GM21529 (cell line): ENCODE measurements around the gene PDS5A.
"Not testable (repeated sequence)": the region's sequence is repeated elsewhere in the genome, so short reads cannot be mapped to it uniquely, and the experiment has no call there.

ENCODE experiments used
- ATAC-seq: cut with Tn5 transposase; IDR thresholded peaks from one replicate; pipeline ENCODE4 v1.9.1; 2021; ENCODE audit not compliant: unreplicated experiment

PDS5A gene

DNA sequence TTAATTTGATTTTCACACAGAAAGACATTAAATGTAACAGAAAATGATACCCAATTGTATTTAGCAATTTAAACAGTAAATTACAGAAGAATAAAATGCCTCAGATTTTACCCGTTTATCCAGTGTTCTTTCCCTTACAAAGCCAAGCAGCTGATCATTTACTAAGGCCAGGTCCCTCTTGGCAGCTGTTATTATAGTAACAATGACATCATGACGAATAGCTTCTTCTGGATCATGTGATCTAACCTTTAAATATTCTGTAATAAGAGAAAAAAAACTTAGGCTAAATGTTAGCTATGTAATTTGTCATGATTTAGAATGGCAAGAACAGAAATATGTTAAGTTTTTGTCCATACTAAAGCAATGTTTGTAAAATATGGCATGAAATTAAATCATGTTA is 69.4 kb downstream of the PDS5A start:
- no peak for ATAC-seq

DNA sequence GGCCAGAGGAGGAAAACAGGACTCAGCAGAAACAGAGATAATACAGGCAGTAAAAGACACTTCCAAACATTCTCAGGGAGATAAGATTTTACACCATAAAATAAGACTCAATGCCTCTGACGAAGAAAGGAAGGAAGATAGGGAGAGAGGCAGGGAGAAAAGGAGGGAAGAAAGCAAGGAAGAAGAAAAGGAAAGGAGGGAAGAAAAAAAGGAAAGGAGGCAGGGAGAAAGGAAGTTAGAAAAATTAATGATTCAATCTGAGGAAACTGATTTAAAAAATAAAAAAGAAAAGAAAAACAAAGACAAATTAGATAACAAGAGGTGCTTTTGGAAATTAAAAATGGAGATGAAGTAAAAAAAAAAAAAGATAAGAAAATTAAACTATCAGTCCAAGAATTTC is 72.1 kb downstream of the PDS5A start:
- ATAC-seq: no peak

DNA sequence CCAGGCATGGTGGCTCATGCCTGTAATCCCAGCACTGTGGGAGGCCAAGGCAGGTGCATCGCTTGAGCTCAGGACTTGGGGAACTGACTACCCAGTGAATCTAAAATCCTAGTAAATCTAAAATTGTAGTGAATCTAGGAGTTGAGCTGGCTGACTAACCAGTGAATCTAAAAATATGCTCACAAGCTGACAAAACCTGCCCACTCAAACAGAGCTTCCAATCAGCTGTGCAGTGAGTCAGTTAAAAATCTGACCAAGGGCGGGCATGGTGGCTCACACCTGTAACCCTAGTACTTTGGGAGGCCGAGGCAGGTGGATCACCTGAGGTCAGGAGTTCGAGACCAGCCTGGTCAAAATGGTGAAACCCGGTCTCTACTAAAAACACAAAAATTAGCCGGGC is 72.7 kb downstream of the PDS5A start:
- not testable (repeated sequence) for ATAC-seq

DNA sequence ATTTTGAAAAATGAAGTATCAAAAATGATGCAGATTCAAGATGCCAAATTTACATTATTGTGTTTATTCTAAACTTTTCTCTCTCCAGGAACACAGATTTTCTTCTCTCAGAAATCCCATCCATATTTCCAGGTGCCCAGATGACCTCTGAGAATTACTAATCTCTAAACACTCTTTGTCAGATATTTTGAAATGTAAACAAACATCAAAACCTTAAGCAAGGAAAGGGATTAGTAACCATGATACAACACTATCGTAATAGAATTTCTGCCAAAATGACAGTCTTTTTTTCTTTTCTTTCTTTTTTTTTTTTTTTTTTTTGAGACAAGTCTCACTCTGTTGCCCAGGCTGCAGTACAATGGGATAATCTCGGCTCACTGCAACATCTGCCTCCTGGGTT is 76.7 kb downstream of the PDS5A start:
- no peak for ATAC-seq

DNA sequence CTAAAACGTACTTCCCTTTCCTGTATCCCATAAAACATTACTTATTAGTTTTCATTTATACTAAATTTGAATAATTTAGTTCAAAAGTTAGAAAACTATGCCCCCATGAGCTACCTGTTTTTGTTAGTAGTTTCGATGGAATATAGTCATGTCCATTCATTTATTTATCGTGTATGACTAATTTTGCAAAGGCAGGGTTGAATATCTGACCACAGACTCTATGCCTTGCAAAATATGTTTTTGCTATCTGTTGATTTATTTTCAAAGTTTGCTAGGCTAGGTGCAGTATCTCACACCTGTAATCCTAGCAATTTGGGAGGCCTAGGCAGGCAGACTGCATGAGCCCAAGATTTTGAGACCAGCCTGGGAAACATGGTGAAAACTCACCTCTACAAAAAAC is 78.4 kb downstream of the PDS5A start:
- ATAC-seq: no peak

DNA sequence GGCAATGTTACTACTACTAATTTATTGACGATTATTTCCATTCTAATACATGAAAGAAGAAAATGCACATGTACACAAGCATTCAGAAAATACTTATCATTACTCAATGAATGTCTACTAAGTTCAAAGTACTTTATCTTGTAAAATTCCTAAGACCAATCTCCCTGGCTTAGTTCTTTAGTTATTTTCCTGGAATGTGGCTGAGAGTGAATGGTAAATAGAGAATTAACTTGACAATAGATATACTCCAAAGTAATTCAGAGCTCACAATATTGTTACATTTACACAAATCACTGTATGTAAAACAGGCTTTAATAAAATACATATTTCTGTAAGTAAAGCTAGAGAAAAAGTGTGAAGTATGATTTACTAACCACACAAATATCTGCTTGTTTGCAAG is 79.7 kb downstream of the PDS5A start:
- no peak for ATAC-seq

DNA sequence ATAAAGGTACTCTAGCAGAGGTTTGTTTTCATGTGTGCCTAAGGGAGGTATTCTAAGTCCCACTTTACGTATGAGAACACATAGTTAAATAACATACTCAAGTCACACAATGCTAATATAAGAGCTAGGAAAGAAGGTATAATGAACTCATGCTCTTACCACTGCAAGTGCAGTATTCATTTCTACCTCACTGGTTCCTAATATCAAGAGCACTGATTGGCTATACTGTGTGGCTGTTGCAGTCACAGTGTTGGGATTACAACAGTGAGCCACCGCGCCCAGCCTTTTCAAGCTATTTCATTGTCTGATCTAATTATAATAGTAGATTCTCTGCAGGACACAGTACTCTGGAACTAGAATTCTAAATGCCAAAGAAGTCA is 84.0 kb downstream of the PDS5A start:
- ATAC-seq: no peak

DNA sequence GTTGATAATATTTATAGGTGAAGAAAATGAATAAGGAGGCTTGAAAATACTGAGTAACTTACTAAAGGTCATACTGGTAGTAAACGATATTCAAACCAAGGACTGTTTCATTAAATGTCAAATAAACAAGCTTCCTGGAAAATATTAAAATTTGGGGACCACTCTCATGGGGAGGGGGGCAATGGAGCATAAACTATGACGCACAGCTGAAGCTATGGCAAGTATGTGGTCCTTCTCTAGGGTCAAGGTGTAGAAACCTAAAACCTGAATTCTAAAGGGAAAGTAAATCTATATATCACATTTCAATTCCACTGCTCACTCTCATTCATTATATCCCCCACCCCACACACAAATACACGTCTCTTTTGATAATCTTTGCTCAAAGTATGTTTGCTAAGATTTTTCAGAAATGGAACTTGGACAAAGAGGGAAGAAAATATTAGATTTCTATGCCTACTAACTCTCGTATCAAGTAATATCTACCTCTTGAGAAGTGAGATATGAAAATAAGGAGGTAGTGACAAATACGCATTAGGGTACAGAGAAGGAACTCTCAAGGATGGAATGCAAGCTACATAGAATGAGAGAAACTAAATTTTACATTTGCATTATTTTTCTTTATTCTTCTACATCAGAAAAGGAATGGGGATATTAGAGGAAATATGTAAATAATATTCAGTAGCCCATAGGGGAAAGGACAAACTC is 84.6 kb downstream of the PDS5A start:
- no peak for ATAC-seq

DNA sequence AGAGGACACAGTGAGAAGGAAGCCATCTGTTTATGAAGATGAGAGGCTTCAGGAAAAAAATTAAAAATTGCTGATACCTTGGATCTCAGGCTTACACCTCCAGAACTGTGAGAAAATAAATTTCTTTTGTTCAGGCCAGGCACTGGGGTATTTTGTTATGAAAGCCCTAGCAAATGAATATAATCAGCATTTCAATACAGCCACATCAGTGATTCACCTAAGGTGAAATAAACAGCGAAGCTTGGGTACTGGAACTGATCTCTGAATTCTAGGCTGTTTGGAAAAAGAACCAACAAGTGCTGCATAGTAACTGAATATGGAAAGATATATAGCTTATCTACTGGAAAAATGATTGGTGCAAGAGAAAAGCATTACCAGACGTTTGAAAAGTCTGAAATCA is 88.5 kb downstream of the PDS5A start:
- no peak for ATAC-seq

DNA sequence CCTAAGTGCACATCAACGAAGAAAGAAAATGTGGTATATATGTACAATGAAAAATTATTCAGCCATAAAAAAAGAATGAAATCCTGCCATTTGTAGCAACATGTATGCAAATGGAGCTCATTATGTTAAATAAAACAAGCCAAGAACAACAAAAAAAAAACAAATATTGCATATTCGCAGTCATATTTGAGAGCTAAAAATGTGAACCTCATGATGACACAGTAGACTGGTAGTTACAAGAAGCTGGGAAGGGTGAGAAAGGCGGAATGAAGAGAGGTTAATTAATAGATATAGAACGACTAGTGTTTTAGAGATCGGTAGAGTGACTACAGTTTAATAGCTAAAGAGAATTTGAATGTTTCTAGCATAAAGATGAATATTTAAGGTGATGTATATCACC is 89.2 kb downstream of the PDS5A start:
- ATAC-seq: no peak

DNA sequence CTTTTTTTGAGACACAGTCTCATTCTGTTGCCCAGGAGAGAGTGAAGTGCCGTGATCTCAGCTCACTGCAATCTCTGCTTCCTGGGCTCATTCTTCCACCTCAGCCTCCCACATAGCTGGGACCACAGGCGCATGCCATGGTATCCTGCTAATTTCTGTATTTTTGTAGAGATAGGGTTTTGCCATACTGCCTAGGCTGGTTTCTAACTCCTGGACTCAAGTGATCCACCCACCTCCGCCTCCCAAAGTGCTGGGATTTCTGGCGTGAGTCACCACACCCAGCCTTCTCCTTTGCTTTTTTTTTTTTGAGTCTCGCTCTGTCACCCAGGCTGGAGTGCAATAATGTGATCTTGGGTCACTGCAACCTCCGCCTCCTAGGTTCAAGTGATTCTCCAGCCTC is 94.1 kb downstream of the PDS5A start:
- no peak for ATAC-seq

DNA sequence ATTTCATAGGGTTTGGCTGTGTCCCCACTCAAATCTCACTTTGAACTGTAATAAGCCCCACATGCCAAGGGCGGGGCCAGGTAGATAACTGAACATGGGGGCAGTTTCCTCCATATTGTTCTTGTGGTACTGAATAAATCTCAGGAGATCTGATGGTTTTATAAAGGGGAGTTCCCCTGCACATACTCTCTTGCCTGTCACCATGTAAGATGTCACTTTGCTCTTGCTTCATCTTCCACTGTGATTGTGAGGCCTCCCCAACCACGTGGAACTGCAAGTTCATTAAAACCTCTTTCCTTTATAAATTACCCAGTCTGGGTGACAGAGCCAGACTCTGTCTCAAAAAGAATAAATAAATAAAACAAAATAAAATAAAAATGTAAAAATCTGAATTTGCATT is 95.9 kb downstream of the PDS5A start:
- no peak for ATAC-seq

DNA sequence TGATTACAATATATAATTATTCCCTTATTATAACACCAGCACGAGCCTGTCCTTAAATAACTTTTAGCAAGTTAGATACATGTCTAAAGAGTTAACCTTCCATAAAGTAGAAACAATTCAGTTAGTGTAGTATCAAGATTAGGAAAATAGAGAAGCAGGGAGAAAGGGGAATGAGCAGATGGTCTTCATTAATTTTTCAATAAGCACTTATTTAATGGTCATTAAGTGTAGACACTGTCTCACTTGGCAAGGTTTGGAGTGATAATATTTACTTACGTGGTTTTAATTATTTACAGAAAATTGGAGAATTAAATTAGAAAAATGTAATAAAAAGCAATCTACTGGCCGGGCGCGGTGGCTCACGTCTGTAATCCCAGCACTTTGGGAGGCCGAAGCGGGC is 99.7 kb downstream of the PDS5A start:
- no peak for ATAC-seq

DNA sequence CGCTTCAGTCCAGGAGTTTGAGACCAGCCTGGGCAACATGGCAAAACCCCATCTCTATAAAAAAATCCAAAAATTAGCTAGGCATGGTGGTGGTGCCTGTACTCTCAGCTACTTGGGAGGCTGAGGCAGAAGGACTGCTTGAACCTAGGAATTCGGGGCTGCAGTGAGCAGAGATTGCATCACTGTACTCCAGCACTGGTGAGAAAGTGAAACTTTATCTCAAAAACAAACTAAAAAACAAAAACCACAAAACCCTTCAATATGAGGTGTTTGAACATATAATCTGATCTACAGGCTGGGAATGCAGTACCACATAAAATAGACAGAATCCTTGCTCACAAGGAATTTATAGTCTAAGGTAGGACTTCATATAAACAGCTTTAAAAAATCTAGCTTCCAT is 103.9 kb downstream of the PDS5A start:
- ATAC-seq: no peak

DNA sequence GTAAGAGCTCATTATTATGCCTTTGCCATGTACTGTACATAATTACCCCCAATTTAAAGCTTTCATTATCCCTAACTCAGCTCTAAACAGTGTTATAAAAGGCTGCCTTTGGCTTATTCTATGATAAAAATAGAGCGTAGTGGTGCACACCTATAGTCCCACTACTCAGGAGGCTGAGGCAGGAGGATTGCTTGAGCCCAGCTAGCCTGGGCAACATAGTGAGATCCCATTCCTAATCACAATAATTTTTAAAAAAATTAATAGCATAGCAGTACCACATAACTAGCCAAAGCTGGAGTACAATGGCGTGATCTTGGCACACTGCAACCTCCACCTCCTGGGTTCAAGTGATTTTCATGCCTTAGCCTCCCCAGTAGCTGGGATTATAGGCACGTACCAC is 112.4 kb downstream of the PDS5A start:
- no peak for ATAC-seq

DNA sequence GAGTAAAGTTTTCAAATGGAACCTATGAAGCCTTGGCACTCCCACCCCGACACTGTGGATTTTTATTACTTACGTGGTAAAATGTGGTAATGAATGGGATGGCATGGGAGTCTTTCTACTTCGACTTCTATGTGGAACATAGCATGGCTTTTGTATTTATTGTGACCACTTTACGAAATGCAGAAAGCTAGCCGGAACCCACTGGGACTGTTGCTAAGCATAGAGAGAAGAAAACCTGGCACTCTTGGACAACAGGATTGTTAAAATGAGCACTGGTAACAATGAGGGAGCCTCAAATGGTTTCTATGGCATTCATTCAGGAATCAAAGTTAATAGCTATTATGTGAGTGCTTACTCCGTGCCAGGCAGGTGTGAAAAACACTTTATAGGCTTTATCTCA is 113.3 kb downstream of the PDS5A start:
- no peak for ATAC-seq

DNA sequence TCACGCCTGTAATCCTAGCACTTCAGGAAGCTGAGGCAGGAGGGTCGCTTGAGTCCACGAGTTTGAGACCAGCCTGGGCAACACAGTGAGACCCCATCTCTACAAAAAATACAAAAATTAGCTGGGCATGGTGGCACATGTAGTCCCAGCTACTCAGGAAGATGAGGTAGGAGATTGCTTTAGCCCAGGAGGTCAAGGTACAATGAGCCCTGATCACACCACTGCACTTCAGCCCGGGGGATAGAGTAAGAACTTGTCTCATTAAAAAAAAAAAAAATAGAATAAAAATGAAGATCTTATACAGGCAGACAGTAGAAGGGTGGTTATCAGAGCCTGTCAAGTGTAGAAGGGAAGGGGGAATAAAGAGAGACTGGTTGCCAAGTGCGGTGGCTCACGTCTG is 116.9 kb downstream of the PDS5A start:
- no peak for ATAC-seq

DNA sequence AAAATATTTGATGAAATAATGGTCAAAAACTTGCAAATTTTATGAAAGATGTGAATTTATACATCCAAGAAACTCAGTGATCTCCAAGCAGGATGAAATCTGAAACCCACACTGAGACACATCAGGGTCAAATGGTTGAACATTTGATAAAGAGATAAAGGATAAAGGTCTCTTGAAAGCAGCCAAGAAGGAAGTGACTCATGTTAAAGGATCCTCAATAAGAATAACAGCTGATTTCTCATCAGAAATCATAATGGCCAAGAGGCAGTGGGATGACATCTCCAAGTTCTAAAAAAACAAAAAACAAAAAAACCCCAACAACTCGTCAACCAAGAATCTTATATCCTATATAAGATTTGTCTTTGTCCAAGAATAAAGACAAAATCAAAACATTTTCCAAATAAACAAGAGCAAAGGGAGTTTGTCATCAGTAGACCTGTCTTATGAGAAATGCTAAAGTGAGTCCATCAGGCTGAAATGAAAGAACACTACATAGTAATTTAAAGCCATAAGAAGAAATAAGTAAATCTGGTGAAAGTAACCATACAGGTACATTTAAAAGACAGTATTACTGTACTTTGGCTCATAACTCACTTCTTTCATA is 121.7 kb downstream of the PDS5A start:
- no peak for ATAC-seq

DNA sequence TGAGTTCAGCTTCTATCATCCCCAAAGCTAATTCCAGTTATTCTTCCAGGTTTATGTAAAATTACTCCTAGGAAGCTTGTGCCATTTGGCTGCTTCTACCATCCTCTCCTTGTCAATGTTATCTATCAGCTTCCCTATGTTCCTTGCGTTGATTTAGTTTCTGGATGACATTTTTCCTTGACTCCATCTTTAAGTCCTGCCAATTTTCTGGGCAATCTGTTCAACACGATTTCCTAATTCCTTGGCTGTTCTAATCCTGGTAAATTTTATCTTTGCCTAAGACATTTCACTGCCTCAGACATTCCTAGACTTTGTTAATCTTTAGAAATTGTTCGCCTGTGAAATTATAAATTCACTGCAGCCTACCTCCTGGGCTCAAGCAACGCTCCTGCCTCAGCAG is 125.1 kb downstream of the PDS5A start:
- no peak for ATAC-seq

DNA sequence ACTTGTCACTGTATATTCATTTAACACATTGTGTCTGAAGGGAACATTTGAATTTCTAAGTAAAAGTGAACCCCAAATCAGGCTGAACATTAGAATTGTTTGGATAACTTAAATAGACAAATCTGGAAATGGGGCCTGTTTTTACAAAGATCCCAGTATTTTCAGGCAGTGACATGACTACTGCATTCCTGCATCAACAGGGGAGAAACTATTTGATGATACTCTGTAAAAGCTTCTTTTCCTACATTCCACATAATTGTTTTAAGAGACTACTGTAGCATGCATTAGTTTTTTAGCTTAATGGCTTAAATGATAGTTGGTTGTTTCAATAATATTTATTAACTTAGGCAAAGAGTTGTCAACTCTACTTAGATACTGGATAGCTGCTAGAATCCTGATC is 127.0 kb downstream of the PDS5A start:
- ATAC-seq: no peak

DNA sequence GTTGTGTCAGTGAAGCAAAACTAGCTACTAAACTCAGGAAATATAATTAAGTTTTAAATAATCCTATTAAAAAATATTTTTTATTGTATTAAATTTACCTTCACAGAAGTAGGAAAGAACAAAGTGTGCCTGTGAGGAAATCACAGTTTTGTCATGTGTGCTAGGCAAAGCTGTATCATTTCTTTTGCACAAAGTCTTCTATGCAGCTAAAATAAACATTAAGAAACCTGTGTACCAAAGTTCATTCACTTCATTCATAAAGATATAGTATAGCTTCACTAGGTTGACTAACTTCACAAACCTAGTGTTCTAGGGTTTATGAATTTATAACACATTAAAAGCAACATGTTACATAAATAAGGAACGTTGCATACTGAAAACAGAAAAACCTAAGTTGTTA is 131.0 kb downstream of the PDS5A start:
- ATAC-seq: no peak

DNA sequence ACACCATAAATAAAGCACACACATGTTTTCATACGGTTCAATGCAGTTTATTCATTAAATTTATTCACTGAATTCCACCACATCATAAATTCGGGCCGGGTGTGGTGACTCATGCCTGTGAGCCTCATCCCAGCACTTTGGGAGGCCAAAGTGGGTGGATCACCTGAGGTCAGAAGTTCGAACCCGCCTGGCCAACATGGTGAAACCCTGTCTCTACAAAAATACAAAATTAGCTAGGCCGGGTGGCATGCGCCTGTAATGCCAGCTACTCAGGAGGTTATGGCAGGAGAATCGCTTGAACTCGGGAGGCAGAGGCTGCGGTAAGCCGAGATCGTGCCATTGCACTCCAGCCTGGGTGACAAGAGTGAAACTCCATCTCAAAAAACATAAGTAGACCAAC is 131.6 kb downstream of the PDS5A start:
- ATAC-seq: no peak

DNA sequence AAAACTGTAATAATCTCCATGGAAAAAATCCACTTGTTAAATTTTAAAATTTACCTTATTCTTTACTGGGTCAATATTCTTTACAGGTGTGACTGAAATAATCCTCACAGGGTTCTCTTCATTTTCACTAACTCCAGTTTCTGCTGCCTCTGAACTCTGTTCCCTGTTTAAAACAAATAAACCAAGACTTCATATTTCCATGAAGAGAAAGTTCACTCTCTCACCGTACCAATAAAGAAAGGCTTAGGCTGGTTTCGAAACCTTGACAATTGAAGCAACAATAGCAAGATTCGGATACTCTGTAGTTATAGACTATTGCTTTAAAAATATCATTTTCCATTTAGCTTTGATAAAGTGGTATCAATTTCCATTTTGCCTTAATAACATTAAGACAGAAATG is 135.8 kb downstream of the PDS5A start:
- no peak for ATAC-seq
